Fibroblast of mammary gland (primary cell): Measurements from ENCODE around the gene RNF8.
"Not testable (repeated sequence)": the region's sequence is repeated elsewhere in the genome, so short reads cannot be mapped to it uniquely, and the experiment has no call there.

Experiments used
- DNase-seq: peaks from one replicate; pipeline ENCODE4 v3.0.0-alpha.2; 2010; ENCODE audit warnings: low read depth
- H3K4me3 ChIP-seq: 2 replicates; pipeline ENCODE4 v1.5.1; 2011; ENCODE audit warnings: low read depth, mild to moderate bottlenecking, low read length, moderate library complexity; ENCODE audit not compliant: control insufficient read depth
- TF ChIP-seq, protein P1 (sequence below): conservative IDR thresholded peaks from 2 replicates; pipeline ENCODE4 v1.5.1; 2011; ENCODE audit warnings: low read depth, low read length, inconsistent platforms; ENCODE audit not compliant: control insufficient read depth, insufficient read depth

RNF8 gene

GRCh38 chr6:37442416-37443215 lies 88.8 kb downstream of the RNF8 start:
- DNase-seq = no peak
- H3K4me3 ChIP-seq = no peak overlapping the region
- TF ChIP-seq, protein P1, sequence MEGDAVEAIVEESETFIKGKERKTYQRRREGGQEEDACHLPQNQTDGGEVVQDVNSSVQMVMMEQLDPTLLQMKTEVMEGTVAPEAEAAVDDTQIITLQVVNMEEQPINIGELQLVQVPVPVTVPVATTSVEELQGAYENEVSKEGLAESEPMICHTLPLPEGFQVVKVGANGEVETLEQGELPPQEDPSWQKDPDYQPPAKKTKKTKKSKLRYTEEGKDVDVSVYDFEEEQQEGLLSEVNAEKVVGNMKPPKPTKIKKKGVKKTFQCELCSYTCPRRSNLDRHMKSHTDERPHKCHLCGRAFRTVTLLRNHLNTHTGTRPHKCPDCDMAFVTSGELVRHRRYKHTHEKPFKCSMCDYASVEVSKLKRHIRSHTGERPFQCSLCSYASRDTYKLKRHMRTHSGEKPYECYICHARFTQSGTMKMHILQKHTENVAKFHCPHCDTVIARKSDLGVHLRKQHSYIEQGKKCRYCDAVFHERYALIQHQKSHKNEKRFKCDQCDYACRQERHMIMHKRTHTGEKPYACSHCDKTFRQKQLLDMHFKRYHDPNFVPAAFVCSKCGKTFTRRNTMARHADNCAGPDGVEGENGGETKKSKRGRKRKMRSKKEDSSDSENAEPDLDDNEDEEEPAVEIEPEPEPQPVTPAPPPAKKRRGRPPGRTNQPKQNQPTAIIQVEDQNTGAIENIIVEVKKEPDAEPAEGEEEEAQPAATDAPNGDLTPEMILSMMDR = no peak

- not testable (repeated sequence) for DNase-seq, H3K4me3 ChIP-seq
These were observed 89.4 kb downstream of the RNF8 start for GRCh38 chr6:37443216-37443542.
